Astrocyte (in vitro differentiated cells and primary cell): ENCODE data around the gene DOCK11. TPM values are rescaled to one million over a fixed set of nuclear protein-coding genes. Genes with fewer than 3 reads are reported as not detected.

ENCODE experiments used
- DNase-seq: peaks from one replicate; pipeline ENCODE4 v3.0.0-alpha.2; 2010; ENCODE audit warnings: low read depth
- FAIRE-seq: peaks from 2 replicates; lab custom pipeline; 2011; peaks lifted over from hg19 to GRCh38; lab: Jason Lieb, UNC
- H2AFZ ChIP-seq: 2 replicates; pipeline ENCODE4 v1.6.0; 2012; ENCODE audit warnings: low read depth, low read length, inconsistent platforms
- H3K27ac ChIP-seq: 2 replicates; pipeline ENCODE4 v1.5.1; 2011; ENCODE audit warnings: low read depth, low read length, inconsistent platforms
- H3K27me3 ChIP-seq: 2 replicates; pipeline ENCODE4 v1.6.0; 2011; ENCODE audit warnings: low read length, inconsistent platforms; ENCODE audit not compliant: insufficient read depth
- H3K36me3 ChIP-seq: 2 replicates; pipeline ENCODE4 v1.5.1; 2011; ENCODE audit warnings: low read length, inconsistent platforms; ENCODE audit not compliant: insufficient read depth
- H3K4me1 ChIP-seq: 2 replicates; pipeline ENCODE4 v1.5.1; 2011; ENCODE audit warnings: low read length, inconsistent platforms; ENCODE audit not compliant: insufficient read depth
- H3K4me2 ChIP-seq: 2 replicates; pipeline ENCODE4 v1.6.0; 2012; ENCODE audit warnings: low read length, inconsistent platforms
- H3K4me3 ChIP-seq: 2 replicates; pipeline ENCODE4 v1.5.1; 2011; ENCODE audit warnings: low read depth, mild to moderate bottlenecking, low read length, inconsistent platforms; ENCODE audit not compliant: insufficient read depth
- H3K79me2 ChIP-seq: 2 replicates; pipeline ENCODE4 v1.6.0; 2012; ENCODE audit warnings: mild to moderate bottlenecking, low read length, inconsistent platforms; ENCODE audit not compliant: insufficient read depth
- H3K9ac ChIP-seq: 2 replicates; pipeline ENCODE4 v1.6.0; 2012; ENCODE audit warnings: mild to moderate bottlenecking, low read length, inconsistent platforms
- H3K9me3 ChIP-seq: 2 replicates; pipeline ENCODE4 v1.5.1; 2012; ENCODE audit warnings: low read depth, mild to moderate bottlenecking, low read length, inconsistent platforms; ENCODE audit not compliant: insufficient read depth
- H4K20me1 ChIP-seq: 2 replicates; pipeline ENCODE4 v1.6.0; 2012; ENCODE audit warnings: low read length, inconsistent platforms; ENCODE audit not compliant: insufficient read depth
- H3K27ac Mint-ChIP-seq: one replicate; pipeline ENCODE4 v1.8.0; 2021; ENCODE audit warnings: mild to moderate bottlenecking, mixed read lengths; ENCODE audit not compliant: unreplicated experiment
- H3K27me3 Mint-ChIP-seq: one replicate; pipeline ENCODE4 v1.8.0; 2021; ENCODE audit warnings: low read depth, mixed read lengths; ENCODE audit not compliant: unreplicated experiment
- H3K36me3 Mint-ChIP-seq: one replicate; pipeline ENCODE4 v1.8.0; 2021; ENCODE audit warnings: low read depth, mixed read lengths; ENCODE audit not compliant: unreplicated experiment
- H3K4me1 Mint-ChIP-seq: one replicate; pipeline ENCODE4 v1.8.0; 2021; ENCODE audit warnings: low read depth, mixed read lengths; ENCODE audit not compliant: unreplicated experiment
- H3K4me3 Mint-ChIP-seq: one replicate; pipeline ENCODE4 v1.8.0; 2021; ENCODE audit warnings: mild to moderate bottlenecking, moderate library complexity, mixed read lengths; ENCODE audit not compliant: unreplicated experiment
- H3K9me3 Mint-ChIP-seq: one replicate; pipeline ENCODE4 v1.8.0; 2021; ENCODE audit warnings: mild to moderate bottlenecking, mixed read lengths; ENCODE audit not compliant: unreplicated experiment
- CTCF ChIP-seq: IDR thresholded peaks from 2 replicates; pipeline ENCODE4 v1.5.1; 2011; ENCODE audit warnings: low read depth, mild to moderate bottlenecking, inconsistent platforms, low read length, moderate library complexity; ENCODE audit not compliant: insufficient read depth
- EZH2 ChIP-seq: IDR thresholded peaks from 2 replicates; pipeline ENCODE4 v1.6.1; 2012; ENCODE audit warnings: mild to moderate bottlenecking, low read length, inconsistent platforms; ENCODE audit not compliant: insufficient read depth
- total RNA-seq: library from RNA; stranded (reverse); gene quantifications from 2 replicates; pipeline ENCODE4 v1.2.1, GENCODE V29; 2021

Gene DOCK11
- total RNA-seq, 1 donor from 2014 or later, result 4.7 TPM

GRCh38 chrX:118657413-118657812, 161.8 kb downstream of the DOCK11 start:
- no peak for TF ChIP-seq CTCF
- no peak for TF ChIP-seq EZH2
- Histone ChIP-seq H3K9me3 (no peaks in the 10 kb centered on the region), H3K79me2 (no peaks in the 10 kb centered on the region), H3K9ac (no peak overlapping the region), H2AFZ (no peak overlapping the region), H3K27ac (no peak overlapping the region), H3K4me3 (no peak overlapping the region), H4K20me1 (no peaks in the 10 kb centered on the region), H3K4me2 (no peak overlapping the region), H3K36me3 (no peaks in the 10 kb centered on the region), H3K4me1 (no peaks in the 10 kb centered on the region), H3K27me3 (no peaks in the 10 kb centered on the region)
- FAIRE-seq (no peak), DNase-seq (no peak)
- H3K9me3 Mint-ChIP-seq, result no peaks in the 10 kb centered on the region
- no peak overlapping the region for H3K27ac Mint-ChIP-seq
- H3K4me1 Mint-ChIP-seq, result peaks cover 2% of the 10 kb centered on the region
- no peaks in the 10 kb centered on the region for H3K36me3 Mint-ChIP-seq
- no peak overlapping the region for H3K4me3 Mint-ChIP-seq
- no peaks in the 10 kb centered on the region for H3K27me3 Mint-ChIP-seq

- Mint-ChIP-seq H3K4me1 (peaks cover 2% of the 10 kb centered on the region), H3K36me3 (peaks cover 3% of the 10 kb centered on the region), H3K4me3 (no peak overlapping the region), H3K27ac (no peak overlapping the region), H3K9me3 (no peaks in the 10 kb centered on the region), H3K27me3 (no peaks in the 10 kb centered on the region)
- TF ChIP-seq EZH2, result no peak
- TF ChIP-seq CTCF, result no peak
- Histone ChIP-seq H3K27me3 (no peaks in the 10 kb centered on the region), H3K36me3 (no peaks in the 10 kb centered on the region), H2AFZ (no peak overlapping the region), H3K9ac (no peak overlapping the region), H3K27ac (no peak overlapping the region), H4K20me1 (no peaks in the 10 kb centered on the region), H3K79me2 (no peaks in the 10 kb centered on the region), H3K4me1 (no peaks in the 10 kb centered on the region), H3K9me3 (no peaks in the 10 kb centered on the region), H3K4me2 (no peak overlapping the region), H3K4me3 (no peak overlapping the region)
- DNase-seq (no peak), FAIRE-seq (peak; percentile 87)
Observed at GRCh38 chrX:118660085-118660484, 164.5 kb downstream of the DOCK11 start.

GRCh38 chrX:118665204-118665603, 169.6 kb downstream of the DOCK11 start:
- no peaks in the 10 kb centered on the region for H3K79me2 ChIP-seq
- no peak overlapping the region for H2AFZ ChIP-seq
- Mint-ChIP-seq H3K4me1 (no peaks in the 10 kb centered on the region), H3K36me3 (peaks cover 3% of the 10 kb centered on the region), H3K27ac (no peak overlapping the region), H3K4me3 (no peak overlapping the region), H3K9me3 (no peaks in the 10 kb centered on the region), H3K27me3 (no peaks in the 10 kb centered on the region)
- H3K27ac ChIP-seq, result no peak overlapping the region
- no peaks in the 10 kb centered on the region for H4K20me1 ChIP-seq
- no peak for FAIRE-seq
- TF ChIP-seq EZH2 (no peak), CTCF (no peak)
- no peak overlapping the region for H3K9ac ChIP-seq
- H3K9me3 ChIP-seq, result no peaks in the 10 kb centered on the region
- H3K4me2 ChIP-seq, result no peak overlapping the region
- no peaks in the 10 kb centered on the region for H3K4me1 ChIP-seq
- no peaks in the 10 kb centered on the region for H3K36me3 ChIP-seq
- no peaks in the 10 kb centered on the region for H3K27me3 ChIP-seq
- no peak for DNase-seq
- H3K4me3 ChIP-seq, result no peak overlapping the region
